Erythroblast (primary cell): ENCODE measurements around the gene AP2A2.

Experiments
- GATA1 ChIP-seq: IDR thresholded peaks from 2 replicates; pipeline ENCODE4 v1.6.1; 2011; ENCODE audit warnings: low read depth, mild to moderate bottlenecking, control low read depth, low read length, moderate library complexity
- POLR2A ChIP-seq: IDR thresholded peaks from 2 replicates; pipeline ENCODE4 v1.6.1; 2011; ENCODE audit warnings: mild to moderate bottlenecking, low read length

- no peak for TF ChIP-seq POLR2A
- no peak for TF ChIP-seq GATA1
These were observed 42.1 kb upstream of the AP2A2 start for GRCh38 chr11:883527-883926.
